IMR-90 (cell line): ENCODE results near the gene TTC28. TPM values are rescaled to one million over a fixed set of nuclear protein-coding genes. Genes with fewer than 3 reads are reported as not detected.

Experiments
- ATAC-seq: fragments of 200-7000 bp; cut with Tn5 transposase; 2 replicates; pipeline ENCODE4 v1.9.1; 2020; ENCODE audit warnings: low read depth, mild to moderate bottlenecking, moderate library complexity
- BruUV-seq: library from RNA; stranded (reverse); fragments of 400-500 nt; replicated peaks from 2 replicates; lab custom pipeline; 2021; lab: Mats Ljungman, UMichigan
- CTCF ChIA-PET: fragments of 300-600 bp; formaldehyde crosslinking; extraction: SDS; loops from one replicate; lab custom pipeline; 2021; ENCODE audit warnings: antibody characterized with exemption; lab: Yijun Ruan, JAX
- POLR2A ChIA-PET: fragments of 300-600 bp; sonication (Branson Sonifier 250); formaldehyde crosslinking; loops from one replicate; lab custom pipeline; 2022; ENCODE audit warnings: antibody characterized with exemption; ENCODE audit not compliant: unreplicated experiment; lab: Charles Lee
- DNase-seq: peaks from one replicate; pipeline ENCODE4 v3.0.0; 2013
- H2AFZ ChIP-seq: replicated peaks from 2 replicates; pipeline ENCODE3; 2013; ENCODE audit warnings: low read length, mild to moderate bottlenecking; ENCODE audit not compliant: poor library complexity
- H2AK5ac ChIP-seq: 2 replicates; pipeline ENCODE4 v1.6.1; 2013; ENCODE audit warnings: low read depth, low read length, inconsistent platforms
- H2AK9ac ChIP-seq: replicated peaks from 2 replicates; pipeline ENCODE3; 2013; ENCODE audit warnings: mild to moderate bottlenecking, low read depth, low read length, moderate library complexity; ENCODE audit not compliant: poor library complexity
- H2BK120ac ChIP-seq: 2 replicates; pipeline ENCODE4 v1.6.1; 2013; ENCODE audit warnings: low read depth, low read length, inconsistent platforms
- H2BK15ac ChIP-seq: 3 replicates; pipeline ENCODE4 v1.6.1; 2013; ENCODE audit warnings: low read depth, low read length, inconsistent platforms
- H2BK20ac ChIP-seq: 2 replicates; pipeline ENCODE4 v1.6.1; 2013; ENCODE audit warnings: low read depth, mild to moderate bottlenecking, inconsistent platforms, low read length, moderate library complexity
- H2BK5ac ChIP-seq: 2 replicates; pipeline ENCODE4 v1.6.1; 2013; ENCODE audit warnings: mild to moderate bottlenecking, low read depth, low read length, inconsistent platforms; ENCODE audit not compliant: poor library complexity, severe bottlenecking
- H3K14ac ChIP-seq: replicated peaks from 2 replicates; pipeline ENCODE4 v1.6.1; 2013; ENCODE audit warnings: low read depth, low read length, inconsistent platforms
- H3K18ac ChIP-seq: 2 replicates; pipeline ENCODE4 v1.6.1; 2013; ENCODE audit warnings: low read depth, low read length, control low read depth
- H3K23ac ChIP-seq: 2 replicates; pipeline ENCODE4 v1.6.1; 2013; ENCODE audit warnings: low read depth, low read length, inconsistent platforms
- H3K27ac ChIP-seq: 2 replicates; pipeline ENCODE4 v1.5.1; 2013; ENCODE audit warnings: mild to moderate bottlenecking, control low read depth, low read length; ENCODE audit not compliant: insufficient read depth
- H3K27me3 ChIP-seq: 2 replicates; pipeline ENCODE4 v1.6.1; 2013; ENCODE audit warnings: low read length; ENCODE audit not compliant: control insufficient read depth, insufficient read depth
- H3K36me3 ChIP-seq: 2 replicates; pipeline ENCODE4 v1.6.1; 2013; ENCODE audit warnings: low read length, mixed read lengths; ENCODE audit not compliant: control insufficient read depth, insufficient read depth
- H3K4ac ChIP-seq: 2 replicates; pipeline ENCODE4 v1.6.1; 2013; ENCODE audit warnings: low read depth, low read length, inconsistent platforms
- H3K4me1 ChIP-seq: 2 replicates; pipeline ENCODE4 v1.6.1; 2013; ENCODE audit warnings: low read length, mixed read lengths; ENCODE audit not compliant: control insufficient read depth, insufficient read depth
- H3K4me2 ChIP-seq: 2 replicates; pipeline ENCODE4 v1.6.1; 2013; ENCODE audit warnings: low read depth, mild to moderate bottlenecking, control low read depth, low read length, moderate library complexity
- H3K4me3 ChIP-seq: 2 replicates; pipeline ENCODE4 v1.5.1; 2013; ENCODE audit warnings: low read depth, mild to moderate bottlenecking, control low read depth, low read length, moderate library complexity; ENCODE audit not compliant: insufficient read depth
- H3K56ac ChIP-seq: 2 replicates; pipeline ENCODE4 v1.6.1; 2013; ENCODE audit warnings: low read length, inconsistent platforms; ENCODE audit not compliant: insufficient read depth; ENCODE audit errors: extremely low read depth
- H3K79me1 ChIP-seq, 2 experiments: 2 replicates each; pipeline ENCODE4 v1.6.1; 2013; ENCODE audit warnings: low read length in 2 of 2, inconsistent platforms in 1 of 2, low read depth in 1 of 2
- H3K9ac ChIP-seq: 2 replicates; pipeline ENCODE4 v1.6.1; 2013; ENCODE audit warnings: low read depth, low read length, control low read depth
- H3K9me1 ChIP-seq: 2 replicates; pipeline ENCODE4 v1.6.1; 2013; ENCODE audit warnings: low read length, inconsistent platforms; ENCODE audit not compliant: insufficient read depth
- H3K9me3 ChIP-seq: 2 replicates; pipeline ENCODE4 v1.6.1; 2013; ENCODE audit warnings: low read length; ENCODE audit not compliant: control insufficient read depth, insufficient read depth
- H4K20me1 ChIP-seq: 2 replicates; pipeline ENCODE4 v1.6.1; 2013; ENCODE audit warnings: low read length, inconsistent platforms; ENCODE audit not compliant: insufficient read depth
- H4K5ac ChIP-seq: 2 replicates; pipeline ENCODE4 v1.6.1; 2013; ENCODE audit warnings: mild to moderate bottlenecking, low read depth, low read length, control low read depth
- H4K8ac ChIP-seq, 2 experiments: 2 replicates each; pipeline ENCODE4 v1.6.1; 2013; ENCODE audit warnings: low read depth in 2 of 2, low read length in 2 of 2, control low read depth in 1 of 2, inconsistent platforms in 1 of 2
- H4K91ac ChIP-seq: 2 replicates; pipeline ENCODE4 v1.6.1; 2013; ENCODE audit warnings: low read depth, low read length, inconsistent platforms; ENCODE audit not compliant: insufficient read depth
- CHD1 ChIP-seq: IDR thresholded peaks from 2 replicates; pipeline ENCODE4 v1.6.1; 2012; ENCODE audit warnings: low read depth, low read length, improper control_type of control experiment
- CTCF ChIP-seq: conservative IDR thresholded peaks from 2 replicates; pipeline ENCODE4 v1.5.1; 2012; ENCODE audit warnings: mild to moderate bottlenecking, low read depth, low read length, improper control_type of control experiment
- ELK1 ChIP-seq: fragments of 150-350 bp; IDR thresholded peaks from 2 replicates; pipeline ENCODE4 v1.6.1; 2016; ENCODE audit warnings: low read depth, mild to moderate bottlenecking, low read length, moderate library complexity, borderline replicate concordance
- FOS ChIP-seq: fragments of 150-350 bp; IDR thresholded peaks from 2 replicates; pipeline ENCODE4 v1.6.1; 2016; ENCODE audit warnings: low read depth, low read length
- MAZ ChIP-seq: IDR thresholded peaks from 2 replicates; pipeline ENCODE4 v1.6.1; 2012; ENCODE audit warnings: low read depth, mild to moderate bottlenecking, low read length, improper control_type of control experiment, moderate library complexity, borderline replicate concordance
- MXI1 ChIP-seq: IDR thresholded peaks from 2 replicates; pipeline ENCODE4 v1.6.1; 2012; ENCODE audit warnings: low read depth, mild to moderate bottlenecking, low read length, moderate library complexity, borderline replicate concordance
- SMC3 ChIP-seq: fragments of 150-350 bp; IDR thresholded peaks from 2 replicates; pipeline ENCODE4 v1.6.1; 2016; ENCODE audit warnings: low read depth, mild to moderate bottlenecking, antibody characterized with exemption, low read length, moderate library complexity
- USF2 ChIP-seq: fragments of 150-350 bp; IDR thresholded peaks from 2 replicates; pipeline ENCODE4 v1.6.1; 2017; ENCODE audit warnings: mild to moderate bottlenecking, antibody characterized with exemption, low read length, low read depth
- WGBS, 2 experiments: methylation state at CpG; one replicate each; pipeline versions ENCODE4 v1.1.5 to v1.1.7; 2013; ENCODE audit warnings: missing lambda C conversion rate in 2 of 2; ENCODE audit not compliant: insufficient read length in 1 of 2; ENCODE audit errors: extremely low coverage in 2 of 2; 5-methylcytosine and 5-hydroxymethylcytosine counted together
- dilution Hi-C: fragments of 300-500 bp; cut with HindIII; formaldehyde crosslinking; loops from one replicate; pipeline ENCODE4 v1.14.3; 2018; ENCODE audit warnings: low sequenced_read_pairs; ENCODE audit not compliant: unreplicated experiment
- in situ Hi-C: fragments of 300-500 bp; cut with MboI; formaldehyde crosslinking; loops from 3 replicates; pipeline ENCODE4 v1.14.3; 2019; ENCODE audit warnings: low sequenced_read_pairs, inconsistent platforms, mixed read lengths
- intact Hi-C: fragments of 100-400 bp; cut with micrococcal nuclease; formaldehyde crosslinking; loops from 2 replicates; pipeline ENCODE4 v1.10.0; 2022
- polyA plus RNA-seq, 3 experiments: library from polyadenylated mRNA; depleted of rRNA; stranded (reverse); fragments of >200 nt; gene quantifications; 2 replicates each; pipeline ENCODE4 v1.2.3, GENCODE V29; 2012; ENCODE audit warnings: low replicate concordance in 1 of 3
- total RNA-seq: library from RNA; depleted of rRNA; stranded (reverse); fragments of >200 nt; gene quantifications from 2 replicates; pipeline ENCODE4 v1.2.3, GENCODE V29; 2012

TTC28 gene
- total and polyA plus RNA-seq, 2 of the 4 experiments (the other 2 are of a cell fraction) = 5.6 to 13.3 TPM

- intact Hi-C loops = loop anchor here (1.0 to 5.0 kb wide), 3 partner anchors 209 to 776 kb away; no protein-coding TSS in a partner anchor
Observed at GRCh38 chr22:28052825-28053269, 626.8 kb downstream of the TTC28 start.

More at GRCh38 chr22:28052825-28053269, 626.8 kb downstream of the TTC28 start:
- Histone ChIP-seq H4K5ac (no peak overlapping the region; the same call in 1 of the 2 replicates), H3K4ac (no peak overlapping the region), H4K91ac (peak overlapping the region; percentile 6; the same call in 1 of the 2 replicates), H3K4me1 (peaks cover 3% of the 10 kb centered on the region; the same call in 1 of the 2 replicates), H2BK20ac (no peak overlapping the region), H3K18ac (no peak overlapping the region), H3K14ac (no peak overlapping the region), H2AK5ac (peak overlapping the region; percentile 70), H3K79me1 (0 out of 4 replicates have a peak, but pooled peaks cover 0 to 2% of the 10 kb centered on the region in 2 experiments), H3K9me3 (no peaks in the 10 kb centered on the region), H3K4me2 (no peak overlapping the region), H3K36me3 (peaks cover 4% of the 10 kb centered on the region; the same call in 1 of the 2 replicates), H2AFZ (no peak overlapping the region), H2BK15ac (no peak overlapping the region), H2BK5ac (no peak overlapping the region), H3K4me3 (no peak overlapping the region), H3K27me3 (no peaks in the 10 kb centered on the region), H3K27ac (no peak overlapping the region), H4K20me1 (no peaks in the 10 kb centered on the region; the same call in 1 of the 2 replicates), H2BK120ac (no peak overlapping the region), H2AK9ac (no peak overlapping the region), H3K9ac (no peak overlapping the region), H3K56ac (no peak overlapping the region), H3K9me1 (no peaks in the 10 kb centered on the region; the same call in 1 of the 2 replicates), H4K8ac (no peak overlapping the region), H3K23ac (no peak overlapping the region)
- ATAC-seq (no peak), DNase-seq (no peak)
- dilution Hi-C loops = no loop called here
- CTCF ChIA-PET = no interaction called here
- BruUV-seq = no TSS peak
- POLR2A ChIA-PET = no interaction called here
- no peak for TF ChIP-seq MXI1
- TF ChIP-seq SMC3 = no peak
- no peak for TF ChIP-seq MAZ
- TF ChIP-seq FOS = no peak
- no peak for TF ChIP-seq USF2
- TF ChIP-seq CHD1 = no peak
- no peak for TF ChIP-seq CTCF
- TF ChIP-seq ELK1 = no peak
- in situ Hi-C loops = loop anchor here (5.0 to 25.0 kb wide), 3 partner anchors 384 to 782 kb away; no protein-coding TSS in a partner anchor
- 84% methylated on average over 9 of the region's 9 CpGs; no CpG with 5 or more reads in 1 of the 2 experiments for WGBS, 2 experiments
